NK-92 (cell line): Measurements from ENCODE around the gene ANKS1A.
"Not testable (repeated sequence)": the region's sequence is repeated elsewhere in the genome, so short reads cannot be mapped to it uniquely, and the experiment has no call there.

ENCODE experiments used
- DNase-seq: peaks from one replicate; lab custom pipeline; 2025; ENCODE audit not compliant: unreplicated experiment; lab: John Stamatoyannopoulos, UW

The ANKS1A gene

DNA sequence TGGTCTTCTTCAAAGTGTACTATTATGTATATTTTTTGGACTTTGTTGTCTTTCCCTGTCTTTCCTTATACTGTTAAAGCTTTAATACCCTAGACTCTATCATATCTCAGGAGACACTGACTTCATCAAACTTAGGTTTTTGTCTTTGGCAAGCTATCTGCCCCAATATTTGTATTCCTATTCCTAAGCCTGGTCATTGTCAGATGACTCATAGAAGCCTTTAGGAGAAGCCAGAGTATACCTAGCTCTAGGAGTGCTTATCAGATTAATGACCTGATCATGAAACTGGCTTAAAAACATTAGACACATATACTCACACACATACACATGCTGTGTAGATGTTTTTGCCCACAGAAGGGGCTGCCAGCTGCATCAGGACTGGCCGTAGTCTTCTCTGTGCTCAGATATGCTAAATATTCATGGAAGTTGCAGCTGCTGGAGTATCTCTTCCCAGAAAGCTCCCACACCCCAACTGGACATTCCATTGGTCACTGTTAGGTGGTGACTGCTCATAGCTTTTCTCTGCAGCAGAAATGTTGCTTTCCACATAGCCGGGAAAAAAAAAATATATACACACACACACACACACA, 102.0 kb downstream of the ANKS1A start:
- DNase-seq, result no peak

GRCh38 chr6:34992376-34992775, 103.3 kb downstream of the ANKS1A start:
- no peak for DNase-seq

DNA sequence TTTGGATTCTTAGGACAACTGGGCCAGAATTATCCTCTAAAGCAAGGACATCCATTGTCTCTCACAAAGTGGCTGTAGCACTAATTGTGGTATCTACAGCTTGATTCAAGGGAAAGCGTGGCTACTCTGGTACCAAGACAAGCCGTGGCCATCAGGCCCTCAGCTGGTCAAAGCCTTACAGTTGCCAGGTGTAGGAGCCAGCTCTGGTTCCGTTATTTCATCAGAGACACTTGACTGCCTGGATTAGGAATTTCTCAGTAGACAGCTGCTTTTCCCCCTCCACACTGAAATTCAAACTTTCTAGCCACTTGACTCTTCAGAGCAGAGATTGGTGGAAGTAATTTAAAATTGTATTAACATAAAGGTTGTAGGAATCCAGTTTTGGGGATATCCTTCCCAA, 104.2 kb downstream of the ANKS1A start:
- DNase-seq, result no peak

- DNase-seq, result no peak
Measured at GRCh38 chr6:34994693-34995092, 105.6 kb downstream of the ANKS1A start.

- not testable (repeated sequence) for DNase-seq
Measured at GRCh38 chr6:34998417-34998816, 109.4 kb downstream of the ANKS1A start.

DNA sequence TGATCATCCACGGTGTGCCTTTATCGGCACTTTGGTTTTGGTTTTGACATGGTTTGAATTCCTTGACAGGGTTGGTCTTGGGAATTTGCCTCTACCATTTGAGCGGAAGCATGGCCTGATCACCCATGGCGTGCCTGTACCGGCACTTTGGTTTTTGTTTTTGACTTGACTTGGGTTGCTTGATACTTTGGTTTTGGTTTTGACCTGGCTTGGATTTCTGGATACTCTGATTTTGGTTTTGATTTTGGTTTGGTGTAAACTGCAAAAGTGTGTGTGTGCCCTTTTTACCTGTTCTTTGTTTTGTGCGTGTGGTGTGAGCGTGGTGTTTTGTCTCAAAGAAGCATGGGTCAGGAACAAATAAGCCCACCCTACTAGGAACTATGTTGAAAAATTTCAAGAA, 110.1 kb downstream of the ANKS1A start:
- not testable (repeated sequence) for DNase-seq

DNA sequence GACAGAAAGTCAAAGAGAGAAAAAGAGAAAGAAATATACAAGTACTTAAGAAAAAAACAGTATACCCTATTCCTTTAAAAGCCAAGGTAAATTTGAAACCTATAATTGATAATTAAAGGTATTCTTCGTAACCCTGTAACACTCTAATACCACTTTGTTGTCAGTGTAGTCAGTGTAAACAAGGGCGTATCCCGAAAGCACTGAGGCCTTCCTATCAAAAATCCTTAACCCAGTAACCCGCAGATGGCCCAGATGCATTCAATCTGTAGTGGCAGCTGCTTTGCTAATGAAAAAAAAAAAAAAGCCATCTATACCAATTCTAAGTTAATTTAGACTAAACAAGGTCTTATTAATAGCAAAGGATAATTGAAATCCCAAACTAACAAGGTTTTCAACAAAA, 110.9 kb downstream of the ANKS1A start:
- DNase-seq, result not testable (repeated sequence)

- DNase-seq, result not testable (repeated sequence)
Measured at GRCh38 chr6:35001349-35001748, 112.3 kb downstream of the ANKS1A start.

DNA sequence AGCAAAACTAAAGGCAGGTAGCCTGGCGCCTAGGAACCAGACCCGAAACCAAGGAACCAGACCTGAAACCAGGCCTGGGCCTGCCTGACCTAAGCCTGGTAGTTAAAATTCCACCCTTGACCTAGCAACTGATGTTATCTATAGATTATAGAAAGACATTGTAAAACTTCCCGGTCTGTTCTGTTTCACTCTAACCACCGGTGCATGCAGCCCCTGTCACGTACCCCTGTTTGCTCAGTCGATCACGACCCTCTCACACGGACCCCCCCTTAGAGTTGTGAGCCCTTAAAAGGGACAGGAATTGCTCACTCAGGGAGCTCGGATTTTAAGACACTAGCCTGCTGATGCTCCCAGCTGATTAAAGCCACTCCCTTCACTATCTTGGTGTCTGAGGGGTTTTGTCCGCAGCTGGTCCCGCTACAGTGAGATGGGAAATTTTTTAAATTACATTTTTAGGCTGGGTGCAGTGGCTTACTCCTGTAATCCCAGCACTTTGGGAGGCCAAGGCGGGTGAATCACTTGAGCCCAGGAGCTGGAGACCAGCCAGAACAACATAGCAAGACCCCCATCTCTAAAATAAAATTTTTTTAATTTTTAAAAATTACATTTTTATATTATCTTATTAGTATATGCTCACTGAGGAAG, 115.0 kb downstream of the ANKS1A start:
- DNase-seq, result not testable (repeated sequence)

DNA sequence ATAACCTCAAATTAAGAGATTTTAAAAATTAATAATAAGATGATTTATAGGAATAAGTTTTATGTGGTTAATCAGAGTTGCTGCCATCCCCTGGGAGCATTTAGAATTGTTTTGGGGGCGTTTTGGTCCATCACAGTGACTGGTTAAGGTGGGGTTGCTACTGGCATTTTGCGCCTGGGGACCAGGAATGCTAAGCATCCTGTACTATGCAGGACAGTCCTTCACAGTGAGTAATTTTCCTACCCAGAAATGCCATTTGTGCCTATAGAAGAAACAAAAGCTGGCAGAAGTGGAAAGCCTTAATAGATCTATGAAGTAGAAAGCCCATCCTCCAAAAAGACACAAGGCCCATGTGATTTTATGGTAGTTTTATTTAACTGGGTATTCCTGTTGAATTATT, 118.0 kb downstream of the ANKS1A start:
- DNase-seq, result no peak

GRCh38 chr6:35008858-35009257, 119.8 kb downstream of the ANKS1A start:
- DNase-seq, result no peak

DNA sequence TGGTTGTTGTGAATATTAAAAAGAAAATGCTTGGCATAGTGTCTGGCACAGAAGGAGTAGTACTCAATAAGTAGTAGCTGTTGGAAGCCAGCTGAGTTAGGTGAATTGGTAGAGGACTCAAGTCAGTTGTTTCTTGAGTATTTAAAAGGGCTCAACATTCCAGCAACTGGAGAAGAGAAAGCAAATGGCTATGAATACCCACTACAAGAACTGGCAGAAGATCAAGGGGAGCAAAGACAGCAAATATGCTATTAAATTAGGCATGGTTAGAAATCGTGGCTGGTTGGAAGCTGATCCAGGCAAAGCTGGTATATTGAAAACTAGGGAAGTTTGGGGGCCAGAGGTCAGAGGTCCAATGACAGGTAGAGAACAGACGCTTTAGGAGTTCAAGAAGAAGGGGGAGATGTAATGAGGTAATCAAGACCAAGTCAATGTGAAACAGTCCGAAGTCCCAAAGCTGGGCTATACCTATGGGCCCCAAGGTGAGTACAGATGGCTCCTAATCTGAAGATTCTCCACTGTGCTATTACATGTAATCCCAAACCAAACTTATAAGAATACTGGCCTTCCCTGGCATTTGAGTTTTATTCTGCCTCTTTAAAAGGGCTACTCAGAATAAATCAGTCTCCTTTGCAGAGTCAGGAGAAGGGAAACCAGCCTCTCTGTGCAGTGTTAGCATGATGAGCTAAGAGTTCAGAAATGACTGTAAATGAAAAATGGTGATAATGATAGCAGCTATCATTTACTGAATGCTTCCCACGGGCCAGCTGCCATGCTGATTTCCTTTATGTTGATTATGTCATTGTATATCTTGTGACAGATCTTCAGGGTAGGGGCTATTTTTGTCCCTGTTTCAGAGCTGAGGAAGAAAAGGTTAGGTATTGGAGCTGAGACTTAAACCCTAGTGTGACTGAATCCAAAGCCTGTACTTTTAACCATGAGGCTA, 122.3 kb downstream of the ANKS1A start:
- DNase-seq, result no peak

GRCh38 chr6:35013701-35014100, 124.6 kb downstream of the ANKS1A start:
- DNase-seq, result no peak

- DNase-seq, result no peak
Measured at GRCh38 chr6:35014341-35014740, 125.3 kb downstream of the ANKS1A start.

- DNase-seq, result no peak
Measured at GRCh38 chr6:35014786-35015185, 125.7 kb downstream of the ANKS1A start.

DNA sequence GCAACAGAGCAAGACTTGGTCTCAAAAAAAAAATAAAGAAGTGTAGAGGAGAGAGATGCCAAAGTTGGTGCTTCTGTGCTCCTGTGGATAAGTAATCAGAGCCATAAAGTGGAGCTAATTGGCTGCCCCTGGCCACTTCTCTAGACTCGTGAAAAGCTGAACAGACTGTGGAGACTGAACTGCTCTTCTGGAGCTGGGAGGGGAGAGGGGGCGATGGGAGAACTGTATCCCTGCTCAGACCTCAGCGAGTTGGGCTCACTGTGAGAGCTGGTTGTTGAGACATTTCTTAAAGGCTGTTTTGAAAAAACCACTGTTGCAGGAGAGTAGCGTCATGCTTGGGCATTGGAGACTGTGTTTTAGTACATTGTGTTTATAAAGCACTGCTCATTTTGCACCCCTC, 126.4 kb downstream of the ANKS1A start:
- DNase-seq, result no peak

DNA sequence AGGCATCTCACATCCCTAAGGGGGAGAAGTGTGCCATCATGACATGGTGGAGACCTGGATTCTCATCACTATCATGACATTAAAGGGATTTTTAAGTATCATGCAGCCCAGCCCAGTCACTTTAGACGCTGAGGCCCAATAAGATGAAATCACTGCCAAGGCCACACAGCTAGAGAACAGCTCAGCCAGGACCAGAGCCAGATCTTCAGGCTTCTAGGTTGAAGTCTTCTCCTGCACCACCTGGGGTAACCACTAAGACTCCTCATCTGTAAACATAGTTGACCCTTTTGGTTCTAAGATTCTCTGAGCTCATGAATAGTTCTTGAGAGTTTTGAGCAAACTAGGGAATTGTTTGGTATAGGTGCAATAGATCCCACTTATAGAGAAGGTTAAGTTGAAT, 126.9 kb downstream of the ANKS1A start:
- no peak for DNase-seq

DNA sequence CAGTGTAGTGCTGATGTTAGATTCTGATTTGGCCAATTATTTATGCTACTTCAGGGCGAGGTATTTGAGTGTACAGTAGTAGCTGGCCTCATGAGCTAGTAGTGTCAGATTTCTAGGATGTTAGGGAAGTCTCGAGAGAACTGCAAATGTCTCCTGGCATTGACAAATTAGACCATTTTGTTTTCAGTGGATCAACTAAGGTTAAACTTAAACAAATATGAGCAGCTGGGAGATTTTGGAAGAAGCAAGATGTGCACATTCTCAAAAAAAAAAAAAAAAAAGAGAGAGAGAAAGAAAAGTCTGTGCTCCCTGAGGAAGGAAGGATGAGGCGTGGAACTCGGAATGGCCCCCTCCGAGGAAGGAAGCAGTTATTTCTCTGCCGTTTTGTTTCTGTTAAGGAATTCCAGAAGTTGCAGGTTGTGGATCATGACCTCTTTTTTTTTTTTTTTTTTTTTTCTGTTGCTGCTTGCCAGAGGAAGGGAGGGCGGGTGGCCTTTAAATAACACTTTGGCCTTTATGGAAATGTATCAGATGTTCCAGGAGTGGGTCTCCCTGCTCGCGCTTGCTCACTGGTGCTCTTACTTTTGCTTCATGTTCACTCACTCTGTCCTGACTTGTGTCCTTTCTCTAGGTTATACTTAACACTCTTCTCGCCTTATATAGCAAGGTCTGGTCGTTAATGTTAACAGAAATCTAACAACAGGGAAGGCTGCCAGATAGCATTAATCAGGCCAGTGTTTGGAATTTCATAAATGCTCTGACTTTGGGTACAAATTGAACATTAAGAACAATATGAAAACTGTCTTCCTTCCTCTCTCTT, 127.7 kb downstream of the ANKS1A start:
- DNase-seq, result no peak

- DNase-seq, result no peak
Measured at GRCh38 chr6:35017411-35018181, 128.5 kb downstream of the ANKS1A start.

GRCh38 chr6:35018182-35018519, 129.1 kb downstream of the ANKS1A start:
- DNase-seq, result no peak
